Measurements from ENCODE around the gene SLIT3.

GRCh38 chr5:168872246-168872645, 428.7 kb downstream of the SLIT3 start:
- TF ChIP-seq RAD21 (IDR thresholded peaks at IDR 0.05; ENCODE audit: low read depth) (no peak), CTCF (IDR thresholded peaks at IDR 0.05 in 2 of 3, conservative IDR thresholded peaks at IDR 0.05 in 1 of 3; ENCODE audit: borderline replicate concordance in 1 of 3, insufficient read depth in 1 of 3, low read depth in 2 of 3, low read length in 2 of 3) (no peak), EZH2 (IDR thresholded peaks at IDR 0.05) (no peak)

All from HCT116 (cell line).